Lung microvascular endothelial cell (primary cell): Measurements from ENCODE around the gene FERMT1. TPM values are rescaled to one million over a fixed set of nuclear protein-coding genes. Genes with fewer than 3 reads are reported as not detected.
A peak's percentile ranks its signal among the peaks of the same experiment; 100 is the strongest.
"Not testable (repeated sequence)": the region's sequence is repeated elsewhere in the genome, so short reads cannot be mapped to it uniquely, and the experiment has no call there.

Experiments
- DNase-seq, 2 donors: peaks; one replicate each; pipeline versions ENCODE4 v3.0.0 to v3.0.0-alpha.2; 2010; ENCODE audit warnings: low read depth in 2 of 2
- total RNA-seq: library from RNA; depleted of rRNA; stranded (reverse); fragments of >200 nt; gene quantifications from 2 replicates; pipeline ENCODE4 v1.2.1, GENCODE V29; 2014

FERMT1 gene
- total RNA-seq, 1 donor from 2014 or later: under 0.01 TPM

- no peak for DNase-seq
These were observed 81.6 kb downstream of the FERMT1 start for GRCh38 chr20:6040958-6041807.

GRCh38 chr20:6040540-6040939 is 82.3 kb downstream of the FERMT1 start:
- DNase-seq: no peak

- no peak for DNase-seq
These were observed 83.1 kb downstream of the FERMT1 start for GRCh38 chr20:6039766-6040165.

GRCh38 chr20:6038256-6038655 is 84.6 kb downstream of the FERMT1 start:
- no peak for DNase-seq

DNA sequence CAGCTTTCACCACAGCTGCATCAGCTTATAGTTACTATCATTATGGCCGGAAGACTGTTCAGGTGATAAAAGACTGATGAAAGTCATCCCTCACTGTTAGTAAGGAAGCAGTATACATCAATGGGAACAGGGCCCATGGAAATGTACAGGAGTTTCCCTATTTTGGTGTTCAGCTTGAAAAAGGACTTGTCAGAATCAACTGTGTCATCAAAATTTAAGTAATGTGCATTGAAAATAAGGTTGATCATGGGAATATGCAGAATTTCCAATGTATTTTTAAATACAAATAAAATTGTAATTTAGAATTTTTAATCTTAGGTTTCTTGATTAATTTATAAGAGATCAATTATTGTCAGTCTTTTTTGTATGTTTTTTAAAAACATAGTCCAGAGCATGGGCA is 85.7 kb downstream of the FERMT1 start:
- DNase-seq: no peak

DNA sequence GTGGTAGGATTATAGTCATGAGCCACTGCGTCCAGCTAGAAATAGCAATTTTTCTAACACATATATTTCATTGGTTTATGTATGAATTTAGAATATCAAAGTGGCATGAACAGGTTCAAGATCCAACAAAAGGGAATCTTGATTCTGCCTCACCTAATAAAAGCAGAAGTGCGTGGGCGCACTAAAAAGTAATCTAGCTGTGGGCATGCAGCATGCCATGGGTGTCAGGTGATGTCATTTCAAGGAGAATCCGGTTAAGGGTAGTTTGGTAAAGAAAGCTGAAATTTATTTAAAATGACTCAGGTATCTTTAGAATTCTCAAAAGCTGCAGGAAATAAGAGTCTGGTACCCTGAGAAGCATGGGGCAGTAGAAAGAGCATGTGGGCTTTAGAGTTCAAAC is 86.6 kb downstream of the FERMT1 start:
- DNase-seq: no peak

- DNase-seq: peak in 1 of 2 donors; percentile 75
These were observed 88.5 kb downstream of the FERMT1 start for GRCh38 chr20:6034134-6034969.

- DNase-seq: not testable (repeated sequence)
These were observed 89.9 kb downstream of the FERMT1 start for GRCh38 chr20:6032907-6033306.

DNA sequence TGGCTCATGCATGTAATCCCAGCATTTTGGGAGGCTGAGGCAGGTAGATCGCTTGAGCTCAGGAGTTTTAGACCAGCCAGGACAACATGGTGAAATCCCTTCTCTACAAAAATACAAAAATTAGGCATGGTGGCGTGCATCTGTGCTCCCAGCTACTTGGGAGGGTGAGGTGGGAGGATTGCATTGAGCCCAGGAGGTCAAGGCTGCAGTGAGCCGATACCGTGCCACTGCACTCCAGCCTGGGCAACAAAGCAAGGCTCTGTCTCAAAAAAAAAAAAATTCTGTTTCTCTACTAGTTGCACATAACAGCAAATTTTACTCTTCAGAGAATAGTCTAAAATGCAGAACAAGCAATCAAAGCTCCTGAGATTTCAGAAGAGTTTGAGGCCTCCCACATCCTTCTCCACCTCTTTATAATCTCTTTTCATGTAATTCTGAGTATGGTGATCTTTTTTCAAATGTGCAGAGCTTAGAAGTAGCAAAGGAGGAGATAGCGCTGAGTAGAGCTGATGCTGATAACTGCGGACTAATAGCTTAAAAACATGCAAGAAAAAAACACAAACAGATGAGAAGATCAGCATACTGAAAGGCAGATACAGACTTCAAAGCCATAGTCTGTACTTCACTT is 92.3 kb downstream of the FERMT1 start:
- DNase-seq: no peak

- no peak for DNase-seq
These were observed 93.3 kb downstream of the FERMT1 start for GRCh38 chr20:6029538-6029937.

DNA sequence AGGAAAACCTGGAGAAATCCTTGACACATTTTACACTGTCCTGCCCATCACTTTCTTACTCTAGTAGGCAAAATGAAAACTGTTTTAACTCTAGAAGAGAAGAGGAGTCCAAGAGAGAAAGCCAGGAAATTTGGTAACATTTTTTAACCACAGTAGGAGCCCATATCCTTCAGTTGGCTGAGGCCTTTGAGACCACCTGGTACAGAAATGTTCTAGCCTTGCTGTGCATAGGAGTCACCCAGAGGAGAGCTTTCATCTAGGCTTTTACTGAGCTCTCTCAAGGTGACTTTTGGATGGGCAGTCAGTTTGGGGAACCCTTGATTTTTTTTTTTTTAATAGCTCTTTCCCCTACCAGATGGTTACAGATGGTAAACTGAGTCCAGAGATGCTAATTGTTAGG is 94.0 kb downstream of the FERMT1 start:
- DNase-seq: no peak

GRCh38 chr20:6026051-6026450 is 96.8 kb downstream of the FERMT1 start:
- peak in 1 of 2 donors; percentile 61 for DNase-seq

Other genes starting within 250 kb of the FERMT1 start
- under 0.01 and 0.20 TPM in 2 replicates for gene CHGB, start 211.5 kb downstream of the FERMT1 start, total RNA-seq
- 4.4 and 6.0 TPM in 2 replicates for gene TRMT6, start 172.5 kb downstream of the FERMT1 start, total RNA-seq
- gene MCM8, start 172.4 kb downstream of the FERMT1 start, total RNA-seq: 3.3 and 3.8 TPM in 2 replicates
- gene CRLS1, start 116.9 kb downstream of the FERMT1 start, total RNA-seq: 21.6 and 22.6 TPM in 2 replicates
- gene LRRN4, start 69.0 kb downstream of the FERMT1 start, total RNA-seq: not detected in 2 replicates